Right forelimb (tissue), 1 donor: ENCODE results near the gene PHYHIPL.
"Not testable (repeated sequence)": the region's sequence is repeated elsewhere in the genome, so short reads cannot be mapped to it uniquely, and the experiment has no call there.

Source experiments
- DNase-seq: peaks from one replicate; pipeline ENCODE4 v3.0.0-alpha.2; 2018

The PHYHIPL gene

GRCh38 chr10:59206204-59206720 lies 29.8 kb downstream of the PHYHIPL start:
- no peak for DNase-seq

DNA sequence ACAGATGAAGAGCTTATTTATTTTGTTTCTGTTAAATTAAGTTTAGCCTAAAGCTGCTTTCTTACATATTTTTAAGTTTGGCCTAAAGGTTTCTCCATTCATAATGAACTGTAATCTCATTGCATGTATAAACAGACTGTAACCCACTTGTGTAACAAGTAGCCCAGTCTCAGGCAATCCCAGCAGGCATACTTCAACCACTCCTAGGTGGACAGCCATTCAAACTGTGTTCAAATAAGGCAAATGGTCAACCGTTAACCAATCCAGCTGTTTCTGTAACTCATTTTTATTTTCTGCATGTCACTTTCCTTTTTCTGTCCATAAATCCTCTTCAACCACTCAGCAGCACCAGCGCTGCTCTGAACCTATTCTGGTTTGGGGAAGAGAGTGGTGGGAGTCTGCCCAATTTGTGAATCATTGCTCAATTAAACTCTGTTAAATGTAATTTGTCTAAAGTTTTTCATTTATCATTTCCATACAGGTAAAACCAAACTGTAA lies 35.9 kb downstream of the PHYHIPL start:
- no peak for DNase-seq

- no peak for DNase-seq
Measured at GRCh38 chr10:59214160-59214559, 37.7 kb downstream of the PHYHIPL start.

DNA sequence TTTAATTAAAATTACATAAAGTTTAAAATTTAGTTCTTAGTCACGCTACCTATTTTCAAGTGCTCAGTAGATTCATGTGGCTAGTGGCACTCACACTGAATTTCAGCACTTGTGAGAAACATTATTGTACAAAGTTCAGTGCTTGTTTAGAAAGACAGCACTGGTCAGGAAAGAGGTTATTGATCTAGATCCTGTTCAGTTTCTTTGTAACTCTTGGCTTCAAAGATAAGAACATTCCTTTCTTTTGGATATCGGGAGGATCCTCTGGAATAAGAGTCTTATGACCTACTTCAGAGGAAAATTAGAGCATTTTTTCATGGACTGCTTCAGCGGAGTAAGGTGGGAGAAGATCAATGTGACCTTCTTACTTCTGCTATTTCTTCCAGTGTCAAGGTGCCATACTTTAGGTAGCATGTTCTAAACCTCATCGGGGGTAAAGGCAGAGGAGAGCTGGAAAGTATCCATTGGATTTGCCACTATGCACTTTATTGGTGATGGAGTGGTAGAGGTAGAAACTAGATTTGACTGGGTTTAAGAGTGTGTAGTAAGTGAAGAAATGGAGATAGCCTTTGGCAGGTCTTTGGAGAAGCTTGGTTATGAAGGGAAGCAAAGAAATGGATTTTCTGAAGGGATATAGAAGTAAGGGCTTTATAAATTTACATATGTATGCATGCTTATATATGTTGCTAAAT lies 39.9 kb downstream of the PHYHIPL start:
- DNase-seq, result no peak

- no peak for DNase-seq
Measured at GRCh38 chr10:59222788-59223187, 46.3 kb downstream of the PHYHIPL start.

DNA sequence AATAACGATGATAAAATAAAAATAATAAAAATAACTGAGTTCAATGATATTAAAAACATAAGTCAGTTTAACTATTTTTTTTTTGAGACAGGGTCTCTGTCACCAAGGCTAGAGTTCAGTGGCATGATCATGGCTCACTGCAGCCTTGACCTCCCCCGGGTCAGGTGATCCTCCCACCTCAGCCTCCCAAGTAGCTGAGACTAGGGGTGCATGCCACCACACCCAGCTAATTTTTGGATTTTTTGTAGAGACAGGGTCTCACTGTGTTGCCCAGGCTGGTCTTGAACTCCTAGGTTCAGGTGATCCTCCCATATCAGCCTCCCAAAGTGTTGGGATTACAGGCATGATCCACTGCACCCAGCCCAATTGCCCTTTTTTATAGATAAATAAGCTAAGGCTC lies 47.2 kb downstream of the PHYHIPL start:
- not testable (repeated sequence) for DNase-seq

- DNase-seq, result no peak
Measured at GRCh38 chr10:59225211-59225610, 48.8 kb downstream of the PHYHIPL start.

GRCh38 chr10:59227136-59227673 lies 50.8 kb downstream of the PHYHIPL start:
- DNase-seq, result no peak

- no peak for DNase-seq
Measured at GRCh38 chr10:59229441-59229840, 53.0 kb downstream of the PHYHIPL start.

GRCh38 chr10:59234194-59234593 lies 57.8 kb downstream of the PHYHIPL start:
- DNase-seq, result no peak

DNA sequence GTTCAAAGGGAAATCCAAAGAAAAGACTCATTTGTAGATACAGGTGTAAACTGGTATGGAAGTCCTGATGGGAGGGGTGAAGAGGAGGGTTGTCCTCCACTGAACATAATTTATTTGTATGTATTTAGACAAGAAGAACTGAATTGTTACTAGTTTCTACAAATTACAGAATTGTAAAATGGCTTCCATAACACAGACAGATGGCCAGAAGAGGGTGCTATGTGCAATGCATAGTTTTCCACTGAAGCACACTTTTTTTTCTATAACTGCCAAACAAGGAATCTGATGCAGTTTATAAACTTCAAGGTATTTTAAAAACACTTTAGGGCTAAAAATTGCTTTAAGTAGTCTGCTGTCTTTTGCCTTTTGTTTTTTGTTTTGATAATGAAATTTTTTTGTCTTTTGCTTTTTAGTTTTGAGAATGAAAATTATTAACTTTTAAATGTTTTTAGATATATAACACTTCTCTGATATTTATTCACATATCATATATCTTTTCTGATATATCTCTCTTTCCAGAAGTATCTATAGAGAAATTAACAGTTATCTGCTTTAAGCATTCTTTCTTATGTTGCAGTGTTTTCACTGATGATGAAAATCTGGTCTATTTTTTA lies 58.5 kb downstream of the PHYHIPL start:
- no peak for DNase-seq

GRCh38 chr10:59236064-59236697 lies 59.7 kb downstream of the PHYHIPL start:
- DNase-seq, result no peak

- DNase-seq, result no peak
Measured at GRCh38 chr10:59237775-59238174, 61.3 kb downstream of the PHYHIPL start.

DNA sequence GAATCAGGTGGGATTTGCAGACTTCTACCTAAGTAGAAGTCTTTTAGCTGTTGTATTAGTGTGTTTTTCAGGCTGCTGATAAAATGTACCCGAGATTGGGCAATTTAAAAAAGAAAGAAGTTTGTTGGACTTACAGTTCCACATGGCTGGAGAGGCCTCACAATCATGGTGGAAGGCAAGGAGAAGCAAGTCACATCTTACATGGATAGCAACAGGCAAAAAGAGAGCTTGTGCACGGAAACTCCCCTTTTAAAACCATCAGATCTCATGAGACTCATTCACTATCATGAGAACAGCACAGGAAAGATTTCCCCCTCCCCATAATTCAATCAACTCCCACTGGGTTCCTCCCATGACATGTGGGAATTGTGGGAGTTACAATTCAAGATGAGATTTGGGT lies 62.7 kb downstream of the PHYHIPL start:
- DNase-seq, result not testable (repeated sequence)

DNA sequence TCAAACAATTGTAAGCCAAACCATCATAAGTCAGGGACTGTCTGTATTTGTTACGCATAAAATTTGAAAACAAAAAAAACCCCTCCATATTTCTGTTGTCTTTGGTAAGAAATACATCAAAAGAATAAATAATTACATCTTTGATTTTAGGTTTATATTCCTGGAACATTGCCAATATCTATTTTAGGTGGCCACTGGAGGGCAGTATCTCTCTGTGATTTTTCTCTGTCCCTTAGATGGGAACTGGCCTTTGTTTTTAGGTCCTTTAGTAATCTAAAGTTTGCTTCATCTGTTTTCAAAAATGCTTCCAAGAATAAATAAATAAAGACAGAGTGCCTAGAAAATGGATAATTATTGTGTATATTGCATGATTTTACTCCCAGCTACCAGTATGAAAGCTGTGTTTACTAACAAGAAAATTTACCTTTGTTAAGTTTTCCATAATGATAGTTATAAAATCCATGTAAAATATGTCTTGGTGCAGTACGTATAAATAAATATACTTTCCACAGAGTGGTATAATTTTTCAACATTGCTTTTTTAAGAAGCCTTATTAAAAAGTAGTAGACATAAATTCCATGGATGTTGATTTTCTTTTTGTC lies 64.2 kb downstream of the PHYHIPL start:
- no peak for DNase-seq

DNA sequence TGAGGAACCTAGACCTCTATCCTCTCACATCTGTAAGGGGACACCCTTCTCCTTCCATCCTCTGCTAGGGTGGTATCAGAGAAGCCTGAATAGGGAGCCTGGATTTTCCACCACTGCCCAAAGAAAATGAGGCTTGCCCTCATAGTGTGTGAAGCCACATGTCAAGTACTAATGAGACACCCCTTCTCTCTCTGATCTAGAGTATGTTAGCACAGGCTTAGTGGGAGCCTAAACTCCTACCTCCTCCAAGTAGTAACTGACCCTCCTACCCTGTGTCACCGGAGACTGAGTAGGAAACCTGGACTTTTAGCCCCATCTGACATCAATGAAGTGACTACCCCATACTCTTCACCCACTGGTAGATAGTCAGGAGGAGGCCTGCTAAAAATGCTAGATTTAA lies 65.6 kb downstream of the PHYHIPL start:
- no peak for DNase-seq

GRCh38 chr10:59242991-59243390 lies 66.5 kb downstream of the PHYHIPL start:
- no peak for DNase-seq

DNA sequence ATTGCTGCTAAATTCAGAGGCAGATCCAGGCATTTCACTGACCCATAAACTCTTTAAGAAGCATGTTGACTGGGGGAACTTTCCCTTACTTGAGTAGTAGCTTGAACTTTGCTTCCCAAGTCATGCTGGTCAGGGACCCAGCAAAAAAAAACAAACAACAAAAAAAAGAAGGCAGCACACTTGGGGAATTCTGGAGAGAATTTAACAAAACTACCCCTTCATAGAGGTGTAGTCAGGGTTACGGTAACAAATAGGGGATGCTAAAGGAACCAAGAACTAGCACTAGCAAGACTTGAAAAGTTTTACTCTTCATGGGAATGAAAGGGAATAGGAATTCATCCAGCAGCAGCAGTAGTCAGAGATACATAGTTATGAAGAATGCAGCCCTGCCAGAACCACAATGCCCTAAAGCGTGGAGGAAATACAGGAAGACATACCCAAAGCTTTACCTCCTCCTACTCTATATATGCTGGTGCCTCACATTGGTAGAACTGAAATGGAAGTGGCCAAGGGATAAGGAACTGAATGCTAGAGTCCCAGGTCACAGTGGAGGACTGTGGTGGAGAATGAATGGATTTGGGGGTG lies 67.3 kb downstream of the PHYHIPL start:
- DNase-seq, result no peak

- DNase-seq, result no peak
Measured at GRCh38 chr10:59244871-59245270, 68.4 kb downstream of the PHYHIPL start.

DNA sequence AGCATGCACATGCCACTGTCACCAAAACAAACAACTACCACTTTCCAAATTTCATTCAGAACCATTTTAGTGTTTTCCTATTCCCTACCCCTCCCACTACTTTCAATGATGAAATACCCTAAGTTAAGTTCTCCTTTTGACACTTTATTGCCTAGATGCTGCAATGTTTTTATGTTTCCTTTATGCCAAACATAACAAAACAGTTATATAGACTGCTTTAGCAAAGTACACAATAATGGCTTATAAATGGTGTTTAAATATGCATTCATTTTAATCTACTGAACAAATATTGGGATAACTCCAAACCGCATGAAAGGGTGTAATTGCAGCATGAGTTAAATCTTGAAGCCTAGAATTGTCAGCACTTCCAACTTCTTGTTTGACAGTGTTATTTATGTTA lies 69.2 kb downstream of the PHYHIPL start:
- DNase-seq, result no peak

GRCh38 chr10:59252491-59252890 lies 76.0 kb downstream of the PHYHIPL start:
- DNase-seq, result no peak

DNA sequence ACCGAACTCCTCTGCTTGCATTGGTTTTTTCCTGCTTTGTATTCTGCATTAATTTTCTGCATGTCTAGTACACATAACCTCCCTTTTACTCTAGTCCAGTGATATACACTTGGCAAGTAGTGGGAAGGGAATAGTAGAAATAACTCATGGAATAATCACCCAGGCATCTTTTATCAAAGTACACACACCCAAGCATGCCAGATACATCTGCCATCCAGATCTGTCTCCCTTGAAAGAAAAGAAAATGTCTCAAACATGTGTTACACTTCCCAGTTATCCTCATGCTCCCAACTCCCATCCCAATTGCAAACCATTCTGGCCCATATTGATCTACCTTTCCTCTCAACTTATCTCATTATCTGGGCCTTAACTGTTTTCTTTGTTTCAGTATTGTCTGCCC lies 79.0 kb downstream of the PHYHIPL start:
- no peak for DNase-seq

DNA sequence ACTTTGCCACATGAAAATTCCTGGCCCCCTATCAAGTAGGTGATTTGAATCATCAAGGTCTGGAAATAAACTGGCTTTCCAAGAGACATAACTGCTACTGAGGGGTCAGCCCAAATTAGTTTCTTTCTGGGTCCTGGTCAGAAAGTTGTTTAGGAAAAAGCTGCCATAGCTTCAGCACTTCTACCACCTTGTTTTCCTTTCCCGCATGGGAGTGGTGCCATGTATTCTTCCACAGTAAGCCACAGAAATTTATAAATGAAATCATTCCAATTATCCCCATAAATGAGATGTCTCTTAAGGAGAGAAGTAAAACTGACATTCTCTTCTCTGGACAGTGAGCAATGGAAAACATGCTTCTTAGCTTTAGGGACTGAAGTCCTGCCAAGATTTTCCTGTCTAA lies 80.8 kb downstream of the PHYHIPL start:
- no peak for DNase-seq
